GM18508 (cell line): ENCODE measurements around the gene PABPN1L.

Experiments
- ATAC-seq: cut with Tn5 transposase; IDR thresholded peaks from one replicate; pipeline ENCODE4 v1.9.1; 2021; ENCODE audit warnings: moderate number of reproducible peaks; ENCODE audit not compliant: insufficient read depth, unreplicated experiment

PABPN1L gene

GRCh38 chr16:88885693-88886280, 19.3 kb upstream of the PABPN1L start:
- no peak for ATAC-seq

- ATAC-seq, result no peak
Measured at GRCh38 chr16:88884569-88885271, 18.3 kb upstream of the PABPN1L start.

GRCh38 chr16:88883946-88884345, 17.5 kb upstream of the PABPN1L start:
- no peak for ATAC-seq

- no peak for ATAC-seq
Measured at GRCh38 chr16:88883117-88883895, 16.8 kb upstream of the PABPN1L start.

GRCh38 chr16:88882358-88883030, 16.0 kb upstream of the PABPN1L start:
- no peak for ATAC-seq

GRCh38 chr16:88881675-88882357, 15.4 kb upstream of the PABPN1L start:
- no peak for ATAC-seq

GRCh38 chr16:88881007-88881615, 14.7 kb upstream of the PABPN1L start:
- ATAC-seq, result no peak

- ATAC-seq, result no peak
Measured at GRCh38 chr16:88880226-88881006, 14.0 kb upstream of the PABPN1L start.

GRCh38 chr16:88879788-88880055, 13.3 kb upstream of the PABPN1L start:
- ATAC-seq, result no peak

- ATAC-seq, result no peak
Measured at GRCh38 chr16:88878967-88879787, 12.7 kb upstream of the PABPN1L start.

- ATAC-seq, result no peak
Measured at GRCh38 chr16:88878356-88878755, 11.9 kb upstream of the PABPN1L start.

- ATAC-seq, result no peak
Measured at GRCh38 chr16:88877564-88878289, 11.3 kb upstream of the PABPN1L start.

GRCh38 chr16:88876942-88877526, 10.6 kb upstream of the PABPN1L start:
- no peak for ATAC-seq

GRCh38 chr16:88875703-88876234, 9.3 kb upstream of the PABPN1L start:
- no peak for ATAC-seq

GRCh38 chr16:88874938-88875599, 8.6 kb upstream of the PABPN1L start:
- no peak for ATAC-seq

- ATAC-seq, result no peak
Measured at GRCh38 chr16:88872650-88873331, 6.3 kb upstream of the PABPN1L start.
